ENCODE measurements around the gene C10orf71.

GRCh38 chr10:49279015-49279880 lies 19.7 kb upstream of the C10orf71 start:
- TF ChIP-seq, protein P1, sequence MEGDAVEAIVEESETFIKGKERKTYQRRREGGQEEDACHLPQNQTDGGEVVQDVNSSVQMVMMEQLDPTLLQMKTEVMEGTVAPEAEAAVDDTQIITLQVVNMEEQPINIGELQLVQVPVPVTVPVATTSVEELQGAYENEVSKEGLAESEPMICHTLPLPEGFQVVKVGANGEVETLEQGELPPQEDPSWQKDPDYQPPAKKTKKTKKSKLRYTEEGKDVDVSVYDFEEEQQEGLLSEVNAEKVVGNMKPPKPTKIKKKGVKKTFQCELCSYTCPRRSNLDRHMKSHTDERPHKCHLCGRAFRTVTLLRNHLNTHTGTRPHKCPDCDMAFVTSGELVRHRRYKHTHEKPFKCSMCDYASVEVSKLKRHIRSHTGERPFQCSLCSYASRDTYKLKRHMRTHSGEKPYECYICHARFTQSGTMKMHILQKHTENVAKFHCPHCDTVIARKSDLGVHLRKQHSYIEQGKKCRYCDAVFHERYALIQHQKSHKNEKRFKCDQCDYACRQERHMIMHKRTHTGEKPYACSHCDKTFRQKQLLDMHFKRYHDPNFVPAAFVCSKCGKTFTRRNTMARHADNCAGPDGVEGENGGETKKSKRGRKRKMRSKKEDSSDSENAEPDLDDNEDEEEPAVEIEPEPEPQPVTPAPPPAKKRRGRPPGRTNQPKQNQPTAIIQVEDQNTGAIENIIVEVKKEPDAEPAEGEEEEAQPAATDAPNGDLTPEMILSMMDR (IDR thresholded peaks at IDR 0.05; ENCODE audit: borderline replicate concordance, extremely low read depth, low read length, poor library complexity, severe bottlenecking) = no peak
- no peak for TF ChIP-seq EZH2 (IDR thresholded peaks at IDR 0.05; ENCODE audit: borderline replicate concordance, low read depth, low read length, severe bottlenecking)
